Loucy (cell line): ENCODE results near the gene PTPN2.

Source experiments
- H2AFZ ChIP-seq: fragments of 200-600 bp; sonication (generic); 2 replicates; pipeline ENCODE4 v1.6.0; 2016; ENCODE audit warnings: antibody characterized with exemption, mild to moderate bottlenecking, low read length, moderate library complexity
- H3F3A ChIP-seq: fragments of 200-600 bp; 2 replicates; pipeline ENCODE4 v1.6.0; 2016; ENCODE audit warnings: antibody characterized with exemption, low read depth, mild to moderate bottlenecking
- H3K27me3 ChIP-seq: fragments of 200-600 bp; sonication (generic); 2 replicates; pipeline ENCODE4 v1.6.1; 2014; ENCODE audit warnings: low read length, mild to moderate bottlenecking; ENCODE audit not compliant: insufficient read depth, poor library complexity, severe bottlenecking
- H3K36me3 ChIP-seq: fragments of 200-600 bp; sonication (generic); 2 replicates; pipeline ENCODE4 v1.6.1; 2016; ENCODE audit warnings: low read length; ENCODE audit not compliant: insufficient read depth
- H3K4me1 ChIP-seq: fragments of 200-600 bp; sonication (generic); 2 replicates; pipeline ENCODE4 v1.5.1; 2014; ENCODE audit warnings: low read length, mild to moderate bottlenecking; ENCODE audit not compliant: insufficient read depth, poor library complexity, severe bottlenecking
- H3K4me2 ChIP-seq: fragments of 200-600 bp; sonication (generic); 2 replicates; pipeline ENCODE4 v1.6.0; 2014; ENCODE audit warnings: antibody characterized with exemption, low read length, low read depth, mild to moderate bottlenecking; ENCODE audit not compliant: poor library complexity, severe bottlenecking
- H3K4me3 ChIP-seq: fragments of 200-600 bp; sonication (generic); 2 replicates; pipeline ENCODE4 v1.5.1; 2014; ENCODE audit warnings: low read length, mild to moderate bottlenecking, mixed read lengths; ENCODE audit not compliant: poor library complexity, severe bottlenecking
- H3K79me2 ChIP-seq: fragments of 200-600 bp; sonication (generic); 2 replicates; pipeline ENCODE4 v1.6.1; 2014; ENCODE audit warnings: low read length; ENCODE audit not compliant: insufficient read depth
- H3K9ac ChIP-seq: fragments of 200-600 bp; sonication (generic); 2 replicates; pipeline ENCODE4 v1.6.0; 2014; ENCODE audit warnings: mild to moderate bottlenecking, low read depth, low read length, moderate library complexity; ENCODE audit not compliant: poor library complexity, severe bottlenecking
- H3K9me2 ChIP-seq: fragments of 200-600 bp; sonication (generic); replicated peaks from 2 replicates; pipeline ENCODE4 v1.6.1; 2016; ENCODE audit warnings: low read depth, low read length, mixed read lengths
- H3K9me3 ChIP-seq: fragments of 200-600 bp; sonication (generic); 2 replicates; pipeline ENCODE4 v1.6.1; 2014; ENCODE audit warnings: mild to moderate bottlenecking, antibody characterized with exemption, low read length, low read depth; ENCODE audit not compliant: insufficient read depth
- H4K20me1 ChIP-seq: fragments of 200-600 bp; sonication (generic); 2 replicates; pipeline ENCODE4 v1.6.0; 2014; ENCODE audit warnings: antibody characterized with exemption, low read length, mild to moderate bottlenecking; ENCODE audit not compliant: insufficient read depth, poor library complexity, severe bottlenecking
- EZH2phosphoT487 ChIP-seq: fragments of 200-600 bp; IDR thresholded peaks from 2 replicates; pipeline ENCODE4 v1.6.1; 2018; ENCODE audit warnings: antibody characterized with exemption, mild to moderate bottlenecking, moderate library complexity, borderline replicate concordance
- TF ChIP-seq, protein P1 (sequence below): fragments of 200-600 bp; sonication (generic); conservative IDR thresholded peaks from 2 replicates; pipeline ENCODE4 v1.5.1; 2014; ENCODE audit warnings: mild to moderate bottlenecking, antibody characterized with exemption, low read length

The PTPN2 gene

DNA sequence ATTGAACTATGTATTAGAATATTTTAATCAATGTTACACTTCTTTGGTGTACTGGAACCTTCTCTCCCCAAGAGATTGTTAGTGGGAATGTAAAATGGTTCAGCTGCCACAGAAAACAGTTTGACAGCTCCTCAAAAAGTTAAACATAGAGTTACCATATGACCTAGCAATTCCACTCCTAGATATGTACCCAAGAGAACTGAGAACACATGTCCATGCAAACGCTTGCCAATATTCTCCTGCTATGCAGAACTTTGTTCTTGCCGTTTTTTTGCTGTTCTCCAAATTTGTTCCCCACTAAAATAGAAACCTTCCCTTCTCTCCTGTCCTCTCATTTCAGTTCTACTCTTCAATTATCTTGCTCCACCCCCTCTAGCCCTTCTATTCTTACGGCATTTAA is 87.6 kb downstream of the PTPN2 start:
- Histone ChIP-seq H3K9me2 (no peaks in the 10 kb centered on the region), H3K9me3 (no peaks in the 10 kb centered on the region), H3F3A (no peaks in the 10 kb centered on the region), H3K4me1 (no peaks in the 10 kb centered on the region), H3K9ac (no peak overlapping the region), H2AFZ (no peak overlapping the region), H3K79me2 (no peaks in the 10 kb centered on the region), H4K20me1 (no peaks in the 10 kb centered on the region), H3K4me3 (no peak overlapping the region), H3K36me3 (peaks cover 49% of the 10 kb centered on the region; the same call in 1 of the 2 replicates), H3K27me3 (no peaks in the 10 kb centered on the region), H3K4me2 (no peak overlapping the region)
- TF ChIP-seq EZH2phosphoT487 = no peak
- TF ChIP-seq, protein P1, sequence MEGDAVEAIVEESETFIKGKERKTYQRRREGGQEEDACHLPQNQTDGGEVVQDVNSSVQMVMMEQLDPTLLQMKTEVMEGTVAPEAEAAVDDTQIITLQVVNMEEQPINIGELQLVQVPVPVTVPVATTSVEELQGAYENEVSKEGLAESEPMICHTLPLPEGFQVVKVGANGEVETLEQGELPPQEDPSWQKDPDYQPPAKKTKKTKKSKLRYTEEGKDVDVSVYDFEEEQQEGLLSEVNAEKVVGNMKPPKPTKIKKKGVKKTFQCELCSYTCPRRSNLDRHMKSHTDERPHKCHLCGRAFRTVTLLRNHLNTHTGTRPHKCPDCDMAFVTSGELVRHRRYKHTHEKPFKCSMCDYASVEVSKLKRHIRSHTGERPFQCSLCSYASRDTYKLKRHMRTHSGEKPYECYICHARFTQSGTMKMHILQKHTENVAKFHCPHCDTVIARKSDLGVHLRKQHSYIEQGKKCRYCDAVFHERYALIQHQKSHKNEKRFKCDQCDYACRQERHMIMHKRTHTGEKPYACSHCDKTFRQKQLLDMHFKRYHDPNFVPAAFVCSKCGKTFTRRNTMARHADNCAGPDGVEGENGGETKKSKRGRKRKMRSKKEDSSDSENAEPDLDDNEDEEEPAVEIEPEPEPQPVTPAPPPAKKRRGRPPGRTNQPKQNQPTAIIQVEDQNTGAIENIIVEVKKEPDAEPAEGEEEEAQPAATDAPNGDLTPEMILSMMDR = no peak

DNA sequence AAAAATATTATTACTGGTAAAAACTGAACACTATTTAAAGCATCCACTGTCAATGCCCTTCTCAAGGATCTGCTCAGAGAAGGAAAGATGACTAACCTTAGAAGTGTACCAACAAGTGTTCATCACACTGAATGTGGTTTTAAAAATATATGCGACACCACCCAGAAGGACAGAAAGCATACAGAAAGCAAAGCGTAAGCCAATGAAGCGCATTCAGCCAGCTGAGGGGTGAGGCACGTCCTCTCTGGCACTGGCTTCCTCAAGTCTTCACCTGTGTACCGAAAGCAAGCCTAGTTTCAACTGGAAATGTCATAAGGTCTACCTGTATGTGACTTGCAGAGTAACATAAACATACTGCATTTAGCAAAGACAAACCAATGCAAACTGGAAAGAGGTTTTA is 92.4 kb downstream of the PTPN2 start:
- no peaks in the 10 kb centered on the region for H3K79me2 ChIP-seq
- no peaks in the 10 kb centered on the region for H3K9me2 ChIP-seq
- H3F3A ChIP-seq = no peaks in the 10 kb centered on the region
- no peaks in the 10 kb centered on the region for H3K9me3 ChIP-seq
- no peak overlapping the region for H2AFZ ChIP-seq
- H3K4me3 ChIP-seq = no peak overlapping the region
- no peaks in the 10 kb centered on the region for H3K4me1 ChIP-seq
- no peak overlapping the region for H3K9ac ChIP-seq
- no peaks in the 10 kb centered on the region for H3K27me3 ChIP-seq
- no peak for TF ChIP-seq EZH2phosphoT487
- TF ChIP-seq, protein P1 = no peak
- no peak overlapping the region for H3K4me2 ChIP-seq
- H4K20me1 ChIP-seq = no peaks in the 10 kb centered on the region
- peaks cover 18% of the 10 kb centered on the region; the same call in 1 of the 2 replicates for H3K36me3 ChIP-seq

DNA sequence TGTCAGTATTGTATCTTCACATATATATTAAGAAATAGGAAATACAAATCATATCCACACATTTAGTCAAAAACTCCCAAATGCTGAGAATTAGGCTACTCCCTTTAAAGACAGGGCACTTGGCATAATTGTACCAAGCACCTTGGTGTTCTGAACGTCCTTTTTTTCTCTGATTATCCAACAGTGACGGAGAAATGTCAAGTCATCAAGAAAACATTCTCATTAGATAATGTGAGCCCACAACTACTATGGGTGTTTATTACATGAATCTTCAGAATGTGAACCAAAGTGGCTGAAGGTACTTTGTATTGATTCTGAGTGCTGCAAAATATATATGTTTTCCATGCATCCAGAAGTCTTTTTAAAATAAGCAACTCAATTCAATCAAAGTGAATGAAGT is 97.4 kb downstream of the PTPN2 start:
- Histone ChIP-seq H3K36me3 (peaks cover 2% of the 10 kb centered on the region; the same call in 1 of the 2 replicates), H3K9ac (no peak overlapping the region), H3K4me3 (no peak overlapping the region), H3K4me2 (no peak overlapping the region), H2AFZ (no peak overlapping the region), H3K9me2 (no peaks in the 10 kb centered on the region), H3K79me2 (no peaks in the 10 kb centered on the region), H3K4me1 (no peaks in the 10 kb centered on the region), H3F3A (no peaks in the 10 kb centered on the region), H4K20me1 (no peaks in the 10 kb centered on the region), H3K27me3 (no peaks in the 10 kb centered on the region), H3K9me3 (no peaks in the 10 kb centered on the region)
- TF ChIP-seq EZH2phosphoT487 = no peak
- TF ChIP-seq, protein P1 = no peak
